Fibroblast of lung (primary cell): ENCODE results near the gene FNDC5. TPM values are rescaled to one million over a fixed set of nuclear protein-coding genes. Genes with fewer than 3 reads are reported as not detected.

Experiments used
- DNase-seq, 2 donors: peaks; one replicate each; pipeline versions ENCODE4 v3.0.0 to v3.0.0-alpha.2; 2010; ENCODE audit warnings: low read depth in 2 of 2
- H2AFZ ChIP-seq: 2 replicates; pipeline ENCODE4 v1.5.1; 2012; ENCODE audit warnings: low read length, control low read depth, inconsistent platforms
- H3K27ac ChIP-seq: 2 replicates; pipeline ENCODE4 v1.5.1; 2011; ENCODE audit warnings: low read length, control low read depth; ENCODE audit not compliant: insufficient read depth
- H3K27me3 ChIP-seq: 2 replicates; pipeline ENCODE4 v1.5.1; 2011; ENCODE audit warnings: mild to moderate bottlenecking, low read length; ENCODE audit not compliant: control insufficient read depth, insufficient read depth
- H3K36me3 ChIP-seq: 2 replicates; pipeline ENCODE4 v1.5.1; 2011; ENCODE audit warnings: low read length; ENCODE audit not compliant: control insufficient read depth, insufficient read depth
- H3K4me1 ChIP-seq: 2 replicates; pipeline ENCODE4 v1.5.1; 2011; ENCODE audit warnings: low read length; ENCODE audit not compliant: control insufficient read depth, insufficient read depth; ENCODE audit errors: extremely low read depth
- H3K4me2 ChIP-seq: 2 replicates; pipeline ENCODE4 v1.5.1; 2011; ENCODE audit warnings: low read length, control low read depth; ENCODE audit not compliant: insufficient read depth; ENCODE audit errors: extremely low read depth
- H3K4me3 ChIP-seq, 4 experiments: fragments of 200-600 bp in 1 of 4; sonication (generic) in 1 of 4; replicated peaks in 1 of 4; 2 replicates each; pipeline ENCODE4 v1.5.1; 2011 to 2016; ENCODE audit warnings: low read length in 4 of 4, low read depth in 3 of 4, mild to moderate bottlenecking in 3 of 4, control low read depth in 2 of 4, inconsistent platforms in 1 of 4, mixed read lengths in 1 of 4; ENCODE audit not compliant: insufficient read depth in 1 of 4; ENCODE audit errors: control extremely low read depth in 1 of 4
- H3K79me2 ChIP-seq: 2 replicates; pipeline ENCODE4 v1.5.1; 2012; ENCODE audit warnings: mild to moderate bottlenecking, low read length, inconsistent platforms; ENCODE audit not compliant: control insufficient read depth, insufficient read depth
- H3K9ac ChIP-seq: 2 replicates; pipeline ENCODE4 v1.5.1; 2011; ENCODE audit warnings: mild to moderate bottlenecking, low read length, control low read depth; ENCODE audit not compliant: insufficient read depth
- H3K9me3 ChIP-seq: 2 replicates; pipeline ENCODE4 v1.5.1; 2012; ENCODE audit warnings: low read depth, low read length; ENCODE audit not compliant: control insufficient read depth, insufficient read depth
- H4K20me1 ChIP-seq: 2 replicates; pipeline ENCODE4 v1.5.1; 2011; ENCODE audit warnings: low read length; ENCODE audit not compliant: control insufficient read depth, insufficient read depth; ENCODE audit errors: extremely low read depth
- EZH2 ChIP-seq: IDR thresholded peaks from 2 replicates; pipeline ENCODE4 v1.5.1; 2012; ENCODE audit warnings: low read length, control low read depth, mild to moderate bottlenecking; ENCODE audit errors: missing control alignments
- polyA plus RNA-seq, 2 donors: library from polyadenylated mRNA; depleted of rRNA in 1 of 2; stranded (reverse) in 1 of 2; unstranded in 1 of 2; fragments of >200 nt; gene quantifications; 2 replicates each; pipeline ENCODE4 v1.2.1, GENCODE V29; 2011 to 2012; ENCODE audit warnings: missing spikeins in 1 of 2
- total RNA-seq: library from RNA; depleted of rRNA; stranded (reverse); fragments of >200 nt; gene quantifications from 2 replicates; pipeline ENCODE4 v1.2.1, GENCODE V29; 2014
- TF ChIP-seq, protein P1 (sequence below), 2 donors: IDR thresholded peaks in 1 of 2; conservative IDR thresholded peaks in 1 of 2; 1 replicate in 1 of 2; 2 replicates in 1 of 2; pipeline ENCODE4 v1.5.1; 2011 to 2012; ENCODE audit warnings: low read length in 2 of 2, control low read depth in 1 of 2, inconsistent platforms in 1 of 2, low read depth in 1 of 2, mild to moderate bottlenecking in 1 of 2

The FNDC5 gene
- total and polyA plus RNA-seq, 2 donors (not counting 1 experiment from before 2014, with no cell fraction given) = 0.33 to 1.6 TPM

DNA sequence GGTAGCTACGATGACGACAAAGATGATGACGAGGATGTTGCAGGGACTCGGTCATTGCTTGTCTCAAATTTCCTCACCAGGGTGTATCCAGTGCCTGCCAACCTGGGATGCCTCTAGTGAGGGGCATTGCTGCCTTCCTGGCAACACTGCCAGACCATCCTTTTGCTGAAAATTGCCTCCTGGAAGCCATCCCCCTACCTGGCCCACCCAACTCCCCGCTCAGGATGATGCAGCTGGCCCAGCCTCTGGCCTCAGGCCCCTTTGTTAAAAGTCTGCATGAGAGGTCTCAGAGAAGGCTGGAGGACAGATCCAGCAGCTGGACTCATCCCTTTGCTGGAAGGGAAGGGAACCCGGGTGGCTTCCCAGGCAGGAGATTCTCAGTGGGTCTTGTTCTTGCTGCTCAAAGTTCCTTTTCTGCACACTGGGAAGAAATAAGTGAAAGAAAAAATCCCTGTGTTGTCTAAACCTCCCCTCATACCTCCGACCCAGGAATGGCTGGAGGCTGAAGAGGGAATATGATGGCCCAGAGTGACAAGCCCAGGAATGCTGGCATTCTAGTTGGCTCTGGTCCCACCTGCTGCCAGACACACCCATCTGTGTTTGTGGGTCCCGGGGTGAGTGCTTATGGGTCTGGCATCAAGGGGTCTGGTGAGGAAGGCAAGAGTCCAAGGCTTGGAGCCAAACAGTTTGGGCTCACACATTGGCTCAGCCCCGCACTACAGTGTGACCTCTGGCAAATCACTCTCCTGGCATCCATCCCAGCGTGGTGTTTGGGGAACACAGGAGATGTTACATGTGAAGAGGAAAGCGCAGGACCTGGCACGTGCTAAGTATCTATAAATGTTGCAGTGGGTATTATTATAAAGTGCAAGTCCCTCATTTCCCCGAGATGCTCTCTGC, 6.7 kb upstream of the FNDC5 start:
- H3K4me3 ChIP-seq = no peak overlapping the region
- no peak overlapping the region for H3K27ac ChIP-seq
- no peaks in the 10 kb centered on the region for H4K20me1 ChIP-seq
- no peak overlapping the region for H3K4me2 ChIP-seq
- no peaks in the 10 kb centered on the region for H3K36me3 ChIP-seq
- no peaks in the 10 kb centered on the region for H3K4me1 ChIP-seq
- no peaks in the 10 kb centered on the region for H3K27me3 ChIP-seq
- TF ChIP-seq, protein P1, sequence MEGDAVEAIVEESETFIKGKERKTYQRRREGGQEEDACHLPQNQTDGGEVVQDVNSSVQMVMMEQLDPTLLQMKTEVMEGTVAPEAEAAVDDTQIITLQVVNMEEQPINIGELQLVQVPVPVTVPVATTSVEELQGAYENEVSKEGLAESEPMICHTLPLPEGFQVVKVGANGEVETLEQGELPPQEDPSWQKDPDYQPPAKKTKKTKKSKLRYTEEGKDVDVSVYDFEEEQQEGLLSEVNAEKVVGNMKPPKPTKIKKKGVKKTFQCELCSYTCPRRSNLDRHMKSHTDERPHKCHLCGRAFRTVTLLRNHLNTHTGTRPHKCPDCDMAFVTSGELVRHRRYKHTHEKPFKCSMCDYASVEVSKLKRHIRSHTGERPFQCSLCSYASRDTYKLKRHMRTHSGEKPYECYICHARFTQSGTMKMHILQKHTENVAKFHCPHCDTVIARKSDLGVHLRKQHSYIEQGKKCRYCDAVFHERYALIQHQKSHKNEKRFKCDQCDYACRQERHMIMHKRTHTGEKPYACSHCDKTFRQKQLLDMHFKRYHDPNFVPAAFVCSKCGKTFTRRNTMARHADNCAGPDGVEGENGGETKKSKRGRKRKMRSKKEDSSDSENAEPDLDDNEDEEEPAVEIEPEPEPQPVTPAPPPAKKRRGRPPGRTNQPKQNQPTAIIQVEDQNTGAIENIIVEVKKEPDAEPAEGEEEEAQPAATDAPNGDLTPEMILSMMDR (conservative IDR thresholded peaks at IDR 0.05 in 1 of 2, IDR thresholded peaks at IDR 0.05 in 1 of 2; ENCODE audit: low read depth in 1 of 2, low read length in 2 of 2) = no peak
- no peak for TF ChIP-seq EZH2
- no peak for DNase-seq
- H2AFZ ChIP-seq = no peak overlapping the region
- H3K9me3 ChIP-seq = no peaks in the 10 kb centered on the region
- no peak overlapping the region for H3K9ac ChIP-seq
- no peaks in the 10 kb centered on the region for H3K79me2 ChIP-seq

DNA sequence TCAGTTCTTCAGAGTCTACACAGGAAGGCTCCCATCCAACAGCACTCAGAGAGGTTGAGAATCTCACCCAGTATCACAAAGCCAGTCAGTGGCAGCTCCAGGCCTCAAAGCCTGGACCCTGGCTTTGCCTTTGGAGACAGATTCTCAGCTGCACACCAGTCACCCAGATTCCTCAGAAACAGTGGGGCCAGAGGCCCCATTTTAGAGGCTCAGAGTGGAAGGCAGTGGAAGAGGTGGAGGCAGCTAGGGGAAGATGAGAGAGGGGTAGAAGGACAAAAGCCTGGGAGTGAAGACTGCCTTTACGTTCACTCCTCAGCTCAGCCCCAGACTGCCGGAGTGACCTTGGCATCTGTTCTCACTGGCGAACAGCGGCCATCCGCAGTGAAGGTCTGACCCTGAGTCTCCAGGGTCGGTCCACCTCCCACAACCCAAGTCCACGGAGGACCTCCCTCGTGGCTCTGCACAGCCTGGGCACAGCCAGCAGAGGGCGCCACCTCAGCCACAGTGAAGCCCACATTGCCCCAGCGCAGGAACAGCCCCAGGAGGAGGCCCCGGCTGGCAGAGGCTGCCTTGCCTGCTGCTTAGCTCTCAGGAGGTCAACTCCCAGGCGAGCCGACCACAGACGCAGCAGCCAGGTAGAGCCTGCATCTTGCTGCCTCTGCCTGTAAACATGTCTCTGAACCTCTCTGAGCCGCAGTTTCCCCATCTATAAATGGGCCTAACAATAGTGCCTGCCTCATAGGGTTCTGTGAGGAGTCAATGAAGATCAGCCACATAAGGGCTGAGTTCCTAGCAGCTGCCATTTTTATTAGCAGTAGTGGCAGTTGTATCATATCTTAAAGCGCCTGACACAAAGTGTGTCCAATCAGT, 5.9 kb upstream of the FNDC5 start:
- no peak overlapping the region for H3K4me2 ChIP-seq
- H3K9ac ChIP-seq = no peak overlapping the region
- no peak overlapping the region for H3K4me3 ChIP-seq
- H3K9me3 ChIP-seq = no peaks in the 10 kb centered on the region
- DNase-seq = peak in 1 of 2 donors; percentile 37
- H3K36me3 ChIP-seq = no peaks in the 10 kb centered on the region
- no peaks in the 10 kb centered on the region for H3K79me2 ChIP-seq
- H3K27ac ChIP-seq = no peak overlapping the region
- peaks cover 5% of the 10 kb centered on the region for H3K27me3 ChIP-seq
- H2AFZ ChIP-seq = no peak overlapping the region
- TF ChIP-seq, protein P1 (conservative IDR thresholded peaks at IDR 0.05 in 1 of 2, IDR thresholded peaks at IDR 0.05 in 1 of 2; ENCODE audit: low read depth in 1 of 2, low read length in 2 of 2) = peak; percentile 67 to 84
- TF ChIP-seq EZH2 = no peak
- no peaks in the 10 kb centered on the region for H4K20me1 ChIP-seq
- no peaks in the 10 kb centered on the region for H3K4me1 ChIP-seq
